Measurements from ENCODE around the gene ZNF565.
A peak's percentile ranks its signal among the peaks of the same experiment; 100 is the strongest.
"Not testable (repeated sequence)": the region's sequence is repeated elsewhere in the genome, so short reads cannot be mapped to it uniquely, and the experiment has no call there.

ZNF565 gene

DNA sequence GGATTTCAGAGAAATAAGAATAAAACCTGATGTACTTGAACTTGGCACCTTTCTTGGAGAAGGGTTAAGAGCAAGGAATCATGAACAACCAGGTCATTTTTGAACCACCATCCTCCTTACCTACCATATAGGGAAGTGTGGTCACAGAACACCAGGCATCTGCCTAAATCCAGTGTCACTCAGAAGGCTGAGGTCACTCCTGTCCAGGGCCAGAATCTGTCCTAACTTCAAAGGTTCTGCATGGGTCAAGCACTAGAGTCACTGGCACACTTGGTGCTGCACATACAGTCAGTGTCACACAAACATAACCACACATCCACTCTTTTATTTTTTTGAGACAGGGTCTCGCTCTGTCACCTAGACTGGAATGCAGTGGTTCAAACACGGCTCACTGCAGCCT is 1.6 kb downstream of the ZNF565 start:
- DNase-seq (ENCODE audit: low spot score), result no peak

DNA sequence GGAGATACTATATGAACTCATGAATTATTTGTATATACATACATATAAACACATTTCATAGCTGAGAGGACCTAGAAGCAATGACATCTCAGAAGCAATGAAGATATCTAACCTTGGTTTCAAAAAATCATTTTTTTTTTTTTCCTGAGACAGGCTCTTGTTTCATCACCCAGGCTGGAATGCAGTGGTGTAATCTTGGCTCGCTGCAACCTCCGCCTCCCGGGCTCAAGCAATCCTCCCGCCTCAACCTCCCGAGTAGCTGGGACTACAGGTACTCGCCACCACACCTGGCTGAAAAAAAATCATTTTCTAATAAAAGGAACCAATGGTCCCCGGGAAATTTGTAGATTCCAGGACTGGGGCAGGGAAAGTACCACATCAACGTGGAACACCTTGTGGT is 4.0 kb downstream of the ZNF565 start:
- DNase-seq (ENCODE audit: low spot score), result no peak

DNA sequence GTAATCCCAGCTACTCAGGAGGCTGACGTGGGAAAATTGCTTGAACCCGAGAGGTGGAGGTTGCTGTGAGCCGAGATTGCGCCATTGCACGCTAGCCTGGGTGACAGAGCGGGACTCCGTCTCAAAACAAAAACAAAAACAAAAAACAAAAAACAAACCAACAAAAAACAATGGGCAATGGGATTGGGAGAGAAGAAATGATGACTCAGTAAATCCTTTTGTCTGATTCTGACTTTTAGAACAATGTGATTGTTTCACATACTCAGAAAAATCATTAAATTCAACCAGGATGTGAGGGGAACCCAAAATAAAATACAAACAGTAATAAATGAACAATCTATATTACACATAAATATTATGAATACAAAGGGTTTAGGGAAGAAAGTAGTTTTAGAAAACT is 5.1 kb downstream of the ZNF565 start:
- DNase-seq (ENCODE audit: low spot score), result no peak

DNA sequence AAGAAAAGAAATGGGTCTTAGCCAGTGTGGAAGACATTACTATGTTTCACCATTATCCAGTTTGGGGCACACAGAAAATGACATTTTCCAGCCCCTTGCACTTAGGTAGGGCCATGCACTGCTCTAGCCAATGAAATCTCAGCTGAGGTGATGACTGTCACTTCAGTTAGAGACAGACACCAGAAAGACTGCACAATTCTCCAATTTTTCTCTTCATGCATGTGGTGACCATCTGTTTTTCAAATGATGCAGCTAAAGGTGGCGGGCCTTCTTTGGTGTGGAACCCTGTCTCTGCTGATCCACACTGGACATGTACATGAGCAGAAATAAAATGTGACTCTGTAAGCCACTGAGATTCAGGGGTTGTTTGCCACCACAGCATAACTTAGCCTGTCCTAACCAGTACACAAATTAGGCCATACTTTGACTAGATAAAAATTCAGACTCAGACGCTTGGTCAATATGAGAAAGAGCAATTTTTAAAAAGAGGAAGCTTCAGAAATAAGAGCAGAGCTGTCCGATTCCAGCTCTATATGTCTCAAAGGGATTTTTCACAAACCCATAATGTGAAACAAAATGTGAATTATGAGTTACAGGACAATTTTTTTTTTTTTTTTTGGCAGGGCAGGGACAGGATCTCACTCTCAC is 6.7 kb downstream of the ZNF565 start:
- DNase-seq (ENCODE audit: low spot score), result peak; percentile 22

DNA sequence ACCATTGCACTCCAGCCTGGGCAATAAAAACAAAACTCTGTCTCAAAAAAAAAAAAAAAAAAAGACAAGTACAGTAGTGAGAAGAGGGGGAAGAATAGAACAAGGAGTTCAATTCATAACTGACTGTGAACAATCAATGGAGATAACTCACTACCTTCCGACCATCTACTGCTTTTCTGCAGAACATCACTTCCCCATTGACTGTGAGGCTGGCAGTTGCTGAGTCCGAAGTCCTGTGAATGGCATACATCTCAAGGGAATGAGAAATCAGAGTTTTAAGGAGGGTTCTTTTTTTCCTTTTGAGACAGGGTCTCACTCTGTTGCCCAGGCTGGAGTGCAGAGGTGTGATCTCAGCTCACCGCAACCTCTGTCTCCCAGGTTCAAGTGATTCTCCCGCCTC is 11.2 kb downstream of the ZNF565 start:
- no peak for DNase-seq (ENCODE audit: low spot score)

DNA sequence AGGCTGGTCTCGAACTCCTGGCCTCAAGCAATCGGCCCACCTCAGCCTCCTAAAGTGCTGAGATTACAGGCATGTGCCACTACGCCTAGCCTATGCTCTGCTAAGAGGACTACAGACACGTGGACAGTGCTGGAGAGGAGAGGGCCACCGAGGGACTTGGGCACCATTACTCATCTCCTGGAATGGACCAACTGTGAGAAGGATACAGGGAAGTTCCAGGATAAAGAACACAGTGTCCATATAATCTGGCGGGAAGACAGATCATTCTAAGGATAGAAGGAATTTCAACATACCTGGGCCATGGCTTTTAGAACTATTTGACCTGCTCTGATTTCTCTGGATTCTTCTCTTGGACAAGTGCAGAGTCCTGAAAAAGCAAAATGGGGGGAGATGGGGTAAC is 12.8 kb downstream of the ZNF565 start:
- no peak for DNase-seq (ENCODE audit: low spot score)

DNA sequence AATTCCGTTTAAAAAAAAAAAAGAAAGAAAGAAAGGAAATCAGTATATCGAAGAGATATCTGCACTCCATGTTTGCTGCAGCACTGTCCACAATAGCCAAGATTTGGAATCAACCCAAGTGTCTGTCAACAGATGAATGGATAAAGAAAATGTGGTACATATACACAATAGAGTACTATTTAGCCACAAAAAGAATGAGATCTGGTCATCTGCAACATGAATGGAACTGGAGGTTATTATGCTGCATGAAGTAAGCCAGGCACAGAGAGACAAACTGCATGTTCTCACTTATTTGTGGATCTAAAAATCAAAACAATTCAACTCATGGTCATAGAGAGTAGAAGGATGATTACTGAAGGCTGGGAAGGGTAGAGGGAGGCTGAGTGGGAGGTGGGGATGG is 16.3 kb downstream of the ZNF565 start:
- DNase-seq (ENCODE audit: low spot score), result no peak

DNA sequence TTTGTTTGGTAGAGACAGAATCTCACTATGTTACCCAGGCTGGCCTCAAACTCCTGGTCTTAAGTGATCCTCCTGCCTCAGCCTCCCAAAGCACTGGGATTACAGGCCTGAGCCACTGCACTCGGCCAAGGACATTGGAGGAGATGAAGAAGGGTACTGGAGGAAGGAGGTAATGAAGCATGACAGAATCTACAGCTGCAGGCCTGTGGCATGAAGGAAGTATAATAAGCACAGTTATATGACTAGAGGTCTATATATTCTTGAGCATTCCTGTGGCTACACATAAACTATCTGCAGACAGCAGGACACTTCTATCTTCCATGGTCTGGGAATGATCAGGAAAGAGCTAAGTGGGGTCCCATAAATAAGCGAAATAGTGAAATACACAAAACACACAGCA is 18.2 kb downstream of the ZNF565 start:
- peak; percentile 25 for DNase-seq (ENCODE audit: low spot score)

DNA sequence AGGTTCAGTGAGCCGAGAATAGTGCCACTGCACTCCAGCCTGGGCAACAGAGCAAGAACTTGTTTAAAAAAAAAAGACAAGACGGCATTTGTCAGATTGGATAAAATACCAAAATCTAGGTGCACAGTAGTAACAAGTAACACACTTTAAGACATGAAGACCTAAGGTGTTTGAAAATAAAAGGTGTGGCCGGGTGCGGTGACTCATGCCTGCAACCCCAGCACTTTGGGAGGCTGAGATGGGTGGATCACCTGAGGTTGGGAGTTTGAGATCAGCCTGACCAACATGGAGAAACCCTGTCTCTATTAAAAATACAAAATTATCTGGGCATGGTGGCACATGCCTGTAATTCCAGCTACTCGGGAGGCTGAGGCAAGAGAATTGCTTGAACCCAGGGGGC is 27.7 kb downstream of the ZNF565 start:
- not testable (repeated sequence) for DNase-seq (ENCODE audit: low spot score)

DNA sequence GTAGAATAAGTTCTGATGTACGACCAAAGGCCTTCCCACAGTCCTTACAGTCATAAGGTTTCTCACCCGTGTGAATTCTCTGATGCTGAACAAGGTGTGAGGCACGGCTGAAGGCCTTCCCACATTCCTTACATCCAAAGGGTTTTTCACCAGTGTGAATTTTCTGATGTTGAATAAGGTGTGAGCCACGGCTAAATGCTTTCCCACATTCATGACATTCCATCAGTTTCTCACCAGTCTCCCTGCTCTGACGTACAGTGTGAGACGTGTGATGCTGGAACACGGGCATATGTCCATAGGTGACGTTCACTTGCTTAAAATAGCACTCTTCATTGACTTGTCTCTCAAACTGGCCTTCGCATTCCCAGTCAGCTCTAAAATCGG is 31.2 kb downstream of the ZNF565 start:
- DNase-seq (ENCODE audit: low spot score), result no peak

DNA sequence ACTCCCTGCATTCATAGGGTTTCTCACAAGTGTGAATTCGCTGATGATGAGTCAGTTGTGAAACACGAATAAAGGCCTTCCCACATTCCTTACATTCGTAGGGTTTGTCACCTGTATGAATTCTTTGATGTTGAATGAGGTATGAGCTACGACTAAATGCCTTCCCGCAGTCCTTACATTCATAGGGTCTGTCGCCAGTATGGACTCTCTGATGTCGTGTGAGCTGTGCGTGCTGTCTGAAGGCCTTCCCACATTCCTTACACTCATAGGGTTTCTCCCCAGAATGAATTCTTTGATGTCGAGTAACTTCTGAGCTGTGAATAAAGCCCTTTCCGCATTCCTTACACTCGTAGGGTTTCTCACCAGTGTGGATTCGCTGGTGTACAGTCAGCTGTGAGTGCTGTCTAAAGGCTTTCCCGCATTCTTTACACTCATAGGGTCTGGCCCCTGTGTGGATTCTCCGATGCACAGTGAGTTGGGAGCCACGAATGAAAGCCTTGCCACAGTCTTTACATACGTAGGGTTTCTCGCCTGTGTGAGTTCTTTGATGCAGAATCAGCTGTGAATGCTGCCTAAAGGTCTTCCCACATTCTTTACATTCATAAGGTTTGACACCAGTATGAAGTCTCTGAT is 31.7 kb downstream of the ZNF565 start:
- DNase-seq (ENCODE audit: low spot score), result no peak

DNA sequence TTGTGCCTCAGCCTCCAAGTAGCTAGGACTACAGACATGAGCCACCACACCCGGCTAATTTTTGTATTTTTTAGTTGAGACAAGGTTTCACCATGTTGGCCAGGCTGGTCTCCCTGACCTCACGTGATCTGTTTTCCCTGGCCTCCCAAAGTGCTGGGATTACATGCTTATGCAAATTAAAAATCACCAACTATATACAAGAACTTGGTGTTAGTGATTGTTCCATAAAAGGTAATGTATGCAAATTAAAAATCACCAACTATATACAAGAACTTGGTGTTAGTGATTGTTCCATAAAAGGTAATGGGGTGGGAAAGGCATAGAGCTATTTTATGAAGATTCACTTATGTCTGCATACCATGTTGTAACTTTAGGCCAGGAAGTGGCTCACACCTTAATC is 35.4 kb downstream of the ZNF565 start:
- not testable (repeated sequence) for DNase-seq (ENCODE audit: low spot score)

DNA sequence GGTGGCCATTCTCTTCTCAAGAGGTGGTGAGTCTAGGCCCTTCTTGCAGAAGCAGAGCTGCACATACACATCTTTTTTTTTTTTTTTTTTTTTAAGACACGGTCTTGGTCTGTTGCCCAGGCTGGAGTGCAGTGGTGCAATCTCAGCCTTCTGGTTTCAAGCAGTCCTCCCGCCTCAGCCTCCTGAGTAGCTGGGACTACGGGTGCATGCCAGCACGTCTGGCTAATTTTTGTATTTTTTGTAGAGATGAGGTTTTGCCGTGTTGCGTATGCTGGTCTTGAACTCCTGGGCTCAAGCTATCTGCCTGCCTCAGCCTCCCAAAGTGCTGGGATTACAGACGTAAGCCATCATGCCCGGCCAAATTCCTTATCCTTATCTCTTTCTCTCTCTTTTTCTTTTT is 40.6 kb downstream of the ZNF565 start:
- DNase-seq (ENCODE audit: low spot score), result not testable (repeated sequence)

DNA sequence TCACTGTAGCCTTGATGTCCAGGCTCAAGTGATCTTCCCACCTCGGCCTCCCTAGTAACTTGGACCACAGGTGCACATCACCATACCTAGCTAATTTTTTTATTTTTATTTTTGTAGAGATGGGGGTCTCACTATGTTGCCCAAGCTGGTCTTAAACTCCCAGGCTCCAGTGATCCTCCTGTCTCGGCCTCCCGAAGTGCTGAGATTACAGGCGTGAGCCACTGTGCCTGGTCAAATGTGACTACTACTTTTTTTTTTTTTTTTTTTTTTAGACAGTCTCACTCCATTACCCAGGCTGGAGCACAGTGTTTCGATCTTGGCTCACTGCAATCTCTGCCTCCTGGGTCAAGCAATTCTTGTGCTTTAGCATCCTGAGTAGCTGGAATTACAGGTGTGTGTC is 41.6 kb downstream of the ZNF565 start:
- DNase-seq (ENCODE audit: low spot score), result no peak

DNA sequence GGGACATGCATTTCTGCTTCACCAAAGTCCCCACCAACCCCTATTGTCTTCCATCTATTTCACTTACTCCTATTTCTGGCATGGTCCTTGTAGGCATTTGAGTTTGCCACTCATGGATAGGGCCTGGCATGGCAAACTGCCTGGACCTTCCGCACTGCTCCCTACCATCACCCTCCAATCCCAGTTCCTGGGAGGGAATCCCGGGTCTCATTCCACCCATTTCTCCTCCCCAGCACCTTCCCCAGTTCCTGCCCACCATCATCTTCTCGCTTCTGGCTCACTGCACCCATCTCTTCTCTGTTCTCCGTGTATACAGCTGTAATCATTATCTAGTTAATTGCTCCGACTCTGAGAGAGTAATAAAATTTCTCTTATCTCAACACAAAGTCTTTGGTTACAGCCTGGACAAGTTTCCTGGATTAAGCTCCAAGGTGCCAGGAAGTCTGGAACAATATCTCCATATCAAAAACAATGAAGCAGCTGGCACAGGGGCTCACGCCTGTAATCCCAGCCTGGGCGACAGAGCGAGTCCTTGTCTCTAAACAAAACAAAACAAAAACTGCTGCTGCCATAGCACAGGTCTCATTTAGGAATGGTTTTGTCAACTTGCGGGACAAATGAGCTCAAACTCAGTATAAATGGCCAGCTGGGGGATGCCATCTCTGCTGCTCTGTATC is 45.2 kb downstream of the ZNF565 start:
- DNase-seq (ENCODE audit: low spot score), result no peak

DNA sequence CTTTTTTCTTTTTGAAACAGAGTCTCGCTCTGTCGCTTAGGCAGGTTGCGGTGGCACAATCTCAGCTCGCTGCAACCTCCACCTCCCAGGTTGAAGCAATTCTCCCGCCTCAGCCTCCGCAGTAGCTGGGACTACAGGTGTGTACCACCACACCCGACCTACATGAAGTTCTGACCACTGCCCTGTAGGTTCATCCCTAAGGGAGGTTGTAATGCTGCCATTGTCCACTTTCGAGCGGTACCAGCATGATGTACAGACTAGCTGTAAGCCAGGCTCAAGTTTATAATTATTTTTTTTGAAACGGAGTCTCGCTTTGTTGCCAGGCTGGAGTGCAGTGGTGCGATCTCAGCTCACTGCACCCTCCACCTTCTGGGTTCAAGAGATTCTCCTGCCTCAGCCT is 50.7 kb downstream of the ZNF565 start:
- no peak for DNase-seq (ENCODE audit: low spot score)

DNA sequence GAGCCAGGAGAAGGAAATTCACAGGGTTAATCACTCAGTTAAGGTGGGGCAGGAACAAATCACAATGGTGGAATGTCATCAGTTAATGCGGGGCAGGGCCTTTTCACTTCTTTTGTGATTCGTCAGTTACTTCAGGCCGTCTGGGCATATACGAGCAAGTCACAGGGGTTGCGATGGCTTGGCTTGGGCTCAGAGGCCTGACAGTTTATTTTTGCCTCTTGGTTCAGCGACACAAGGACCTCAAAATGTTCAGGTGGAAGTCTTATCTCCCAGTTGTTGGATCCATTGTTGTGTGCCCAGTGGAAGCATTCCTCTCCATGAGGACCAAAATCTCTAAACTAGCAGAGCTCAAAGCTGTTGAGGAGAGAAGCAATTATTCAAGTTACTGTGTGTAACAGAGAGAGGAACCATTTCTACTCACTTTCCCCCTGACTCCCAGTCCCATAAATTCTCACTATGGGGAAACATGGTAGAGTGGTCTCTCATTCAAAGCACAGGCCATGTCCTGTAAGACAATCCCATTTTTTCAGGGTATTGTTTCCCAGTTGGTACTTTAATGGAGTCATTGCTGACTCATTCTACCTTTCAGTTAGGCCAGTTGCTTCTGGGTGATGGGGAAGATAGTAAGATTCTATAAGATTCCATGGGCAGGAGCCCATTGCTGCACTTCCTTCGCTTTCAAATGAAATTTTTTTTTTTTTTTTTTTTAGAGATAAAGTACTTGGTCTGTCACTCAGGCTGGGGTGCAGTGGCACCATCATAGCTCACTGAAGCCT is 53.5 kb downstream of the ZNF565 start:
- DNase-seq (ENCODE audit: low spot score), result no peak

DNA sequence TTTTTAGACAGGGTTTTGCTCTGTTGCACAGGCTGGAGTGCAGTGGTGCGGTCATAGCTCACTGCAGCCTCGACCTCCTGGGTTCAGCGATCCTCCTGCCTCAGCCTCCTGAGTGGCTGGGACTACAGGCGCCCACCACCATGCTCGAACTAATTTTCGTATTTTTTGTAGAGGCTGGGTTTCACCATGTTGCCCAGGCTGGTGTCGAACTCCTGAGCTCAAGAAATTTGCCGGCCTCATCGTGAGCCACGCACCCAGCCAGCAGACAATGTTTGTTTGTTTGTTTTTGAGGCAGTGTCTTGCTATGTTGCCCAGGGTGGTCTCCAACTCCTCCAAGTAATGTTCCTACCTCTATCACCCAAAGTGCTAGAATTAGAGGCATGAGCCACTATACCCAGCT is 61.3 kb downstream of the ZNF565 start:
- DNase-seq (ENCODE audit: low spot score), result no peak

DNA sequence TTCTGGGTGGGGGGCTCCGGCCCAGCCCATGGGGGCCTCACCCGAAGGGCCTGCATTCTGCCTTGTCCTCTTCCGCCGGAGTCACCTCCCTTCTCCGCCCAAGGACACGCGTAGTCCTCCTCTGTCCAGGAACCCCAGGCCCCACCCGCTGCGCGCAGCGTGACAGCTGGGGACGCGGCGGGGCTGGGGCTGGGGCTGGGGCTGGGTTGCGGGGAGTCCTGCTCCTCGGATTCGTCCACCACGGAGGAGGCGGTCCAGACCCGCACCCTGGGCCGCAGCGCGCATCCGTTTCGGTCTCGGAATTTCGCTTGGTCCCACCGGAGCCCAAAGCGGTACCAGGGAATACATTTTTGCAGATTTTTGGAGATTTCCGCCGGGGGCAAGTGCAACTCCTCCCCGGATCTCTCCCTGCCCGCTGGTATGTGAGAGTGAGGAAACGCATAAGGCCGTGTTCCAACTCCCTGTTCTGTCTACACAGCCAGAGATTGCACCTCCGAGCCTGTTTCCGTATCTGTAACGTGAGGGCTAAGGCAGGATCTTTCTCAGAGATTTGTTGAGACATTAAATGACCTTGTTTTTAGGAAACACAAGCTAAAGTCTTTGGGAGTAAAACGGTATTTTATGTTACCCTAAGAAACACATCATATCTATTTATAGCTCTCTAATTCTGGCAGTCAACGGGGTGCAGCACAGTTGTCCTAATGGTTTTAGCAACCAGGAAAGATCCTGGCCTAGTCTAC is 61.9 kb downstream of the ZNF565 start, which contains the start of gene COX7A1:
Gene COX7A1 (minus strand): TSS at position 96 of the 740 bp plus-strand sequence. CDS start 40 bp downstream, at position 56.
- DNase-seq (ENCODE audit: low spot score), result no peak

DNA sequence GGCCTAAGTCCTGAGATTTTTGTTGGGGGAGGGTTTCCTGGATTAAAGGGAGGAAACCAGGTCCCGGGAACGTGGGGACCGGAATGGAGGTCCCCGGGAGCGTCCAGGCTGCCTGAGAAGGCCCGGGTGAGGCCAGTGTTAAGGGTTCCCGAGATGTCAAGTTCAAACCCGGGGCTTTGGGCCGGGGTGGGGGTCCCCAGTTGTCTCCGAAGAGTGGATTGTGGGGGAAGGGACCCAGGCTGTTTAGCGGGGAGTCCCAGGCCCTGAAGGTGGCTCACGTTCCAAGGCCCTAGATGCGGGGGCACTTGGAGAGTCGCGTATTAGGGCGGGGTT is 62.5 kb downstream of the ZNF565 start:
- no peak for DNase-seq (ENCODE audit: low spot score)

DNA sequence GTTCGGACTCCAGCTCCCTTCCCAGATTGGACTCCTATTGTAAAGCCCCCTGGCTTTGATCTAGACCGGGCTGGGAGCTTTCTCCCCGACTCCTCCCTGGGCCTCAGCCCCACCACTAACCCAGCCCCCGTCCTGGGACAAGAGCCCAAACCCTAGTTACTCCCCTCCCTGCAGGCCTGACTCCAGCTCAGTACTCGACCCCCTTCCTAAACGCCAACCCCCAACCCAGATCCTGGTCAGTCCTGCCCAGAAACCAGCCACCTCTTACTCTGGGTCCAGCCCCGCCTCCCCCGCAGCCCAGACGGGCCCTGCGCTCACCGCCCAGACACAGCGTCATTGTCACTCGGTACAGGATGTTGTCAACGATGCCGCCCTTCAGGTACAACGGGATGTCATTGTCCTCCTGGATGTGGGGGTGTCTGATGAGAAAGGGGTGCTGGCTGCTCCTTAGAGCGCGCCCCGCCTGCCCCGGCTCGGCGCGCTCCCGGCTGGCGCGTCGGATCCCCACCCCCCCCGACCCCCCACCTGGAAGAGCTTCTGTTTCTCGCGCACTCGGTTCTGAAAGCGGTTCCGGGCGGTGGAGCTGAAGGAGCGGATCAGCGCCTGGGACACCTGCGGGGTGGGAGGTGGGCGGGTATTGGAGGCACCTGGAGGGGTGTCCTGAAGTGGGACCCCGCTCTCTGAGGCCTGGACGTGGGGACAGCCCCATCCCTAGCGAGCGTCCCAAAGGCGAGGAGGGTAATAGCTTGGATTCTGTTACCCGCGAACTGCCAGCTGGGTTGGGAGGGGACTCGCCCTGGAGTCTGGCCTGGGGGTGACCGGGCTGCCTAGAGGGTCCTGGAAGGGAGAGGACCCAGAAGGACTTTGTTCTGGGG is 63.1 kb downstream of the ZNF565 start:
- DNase-seq (ENCODE audit: low spot score), result no peak
